ENCODE measurements around the gene BRDT. TPM values are rescaled to one million over a fixed set of nuclear protein-coding genes. Genes with fewer than 3 reads are reported as not detected.

The BRDT gene
- total and polyA plus RNA-seq, 4 donors = 0.15 TPM; not detected in 3

DNA sequence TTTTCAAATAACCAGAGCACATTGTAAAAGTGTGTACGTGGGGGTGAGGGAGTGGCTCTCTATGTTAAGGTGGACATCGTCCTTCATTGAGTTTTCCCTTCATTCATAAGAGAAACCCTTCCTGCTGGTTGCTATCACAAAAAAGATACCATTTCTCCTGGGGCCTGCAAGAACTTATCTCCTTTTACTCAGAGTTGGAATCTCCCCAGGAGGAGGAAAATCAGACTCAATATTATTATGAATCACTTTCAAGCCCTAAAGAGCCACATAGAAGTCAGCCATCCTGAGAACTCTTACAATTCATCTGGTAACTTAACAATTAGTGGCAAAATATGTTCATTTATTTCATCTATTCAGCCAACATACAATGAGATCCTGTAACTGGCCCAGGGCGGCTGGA is 36.2 kb upstream of the BRDT start:
- no peaks in the 10 kb centered on the region for H3K9me3 ChIP-seq (ENCODE audit: control insufficient read depth in 4 of 4, insufficient read depth in 3 of 4, low read length in 3 of 4)
- WGBS, 2 donors = 84 to 86% methylated on average over 3 of the region's 3 CpGs
- TF ChIP-seq, protein P1, sequence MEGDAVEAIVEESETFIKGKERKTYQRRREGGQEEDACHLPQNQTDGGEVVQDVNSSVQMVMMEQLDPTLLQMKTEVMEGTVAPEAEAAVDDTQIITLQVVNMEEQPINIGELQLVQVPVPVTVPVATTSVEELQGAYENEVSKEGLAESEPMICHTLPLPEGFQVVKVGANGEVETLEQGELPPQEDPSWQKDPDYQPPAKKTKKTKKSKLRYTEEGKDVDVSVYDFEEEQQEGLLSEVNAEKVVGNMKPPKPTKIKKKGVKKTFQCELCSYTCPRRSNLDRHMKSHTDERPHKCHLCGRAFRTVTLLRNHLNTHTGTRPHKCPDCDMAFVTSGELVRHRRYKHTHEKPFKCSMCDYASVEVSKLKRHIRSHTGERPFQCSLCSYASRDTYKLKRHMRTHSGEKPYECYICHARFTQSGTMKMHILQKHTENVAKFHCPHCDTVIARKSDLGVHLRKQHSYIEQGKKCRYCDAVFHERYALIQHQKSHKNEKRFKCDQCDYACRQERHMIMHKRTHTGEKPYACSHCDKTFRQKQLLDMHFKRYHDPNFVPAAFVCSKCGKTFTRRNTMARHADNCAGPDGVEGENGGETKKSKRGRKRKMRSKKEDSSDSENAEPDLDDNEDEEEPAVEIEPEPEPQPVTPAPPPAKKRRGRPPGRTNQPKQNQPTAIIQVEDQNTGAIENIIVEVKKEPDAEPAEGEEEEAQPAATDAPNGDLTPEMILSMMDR (IDR thresholded peaks at IDR 0.05; ENCODE audit: control extremely low read depth, extremely low read depth) = no peak
- no peak overlapping the region for H3K9ac ChIP-seq (ENCODE audit: insufficient read depth in 1 of 2, low read length in 2 of 2)
- DNase-seq (no peak), ATAC-seq (ENCODE audit: insufficient read depth, low FRiP score) (no peak)
- no peaks in the 10 kb centered on the region for H3K4me1 ChIP-seq (ENCODE audit: control insufficient read depth in 5 of 5, insufficient read depth in 5 of 5, low read length in 5 of 5)
- H3K4me3 ChIP-seq = no peak overlapping the region
- no peaks in the 10 kb centered on the region for H3K36me3 ChIP-seq (ENCODE audit: control insufficient read depth in 4 of 4, insufficient read depth in 4 of 4, low read length in 4 of 4)
- H3K27me3 ChIP-seq (ENCODE audit: control insufficient read depth in 3 of 3, insufficient read depth in 3 of 3, low read length in 2 of 3) = no peaks in the 10 kb centered on the region
- H3K27ac ChIP-seq (ENCODE audit: low read depth in 1 of 2, low read length in 1 of 2) = no peak overlapping the region

DNA sequence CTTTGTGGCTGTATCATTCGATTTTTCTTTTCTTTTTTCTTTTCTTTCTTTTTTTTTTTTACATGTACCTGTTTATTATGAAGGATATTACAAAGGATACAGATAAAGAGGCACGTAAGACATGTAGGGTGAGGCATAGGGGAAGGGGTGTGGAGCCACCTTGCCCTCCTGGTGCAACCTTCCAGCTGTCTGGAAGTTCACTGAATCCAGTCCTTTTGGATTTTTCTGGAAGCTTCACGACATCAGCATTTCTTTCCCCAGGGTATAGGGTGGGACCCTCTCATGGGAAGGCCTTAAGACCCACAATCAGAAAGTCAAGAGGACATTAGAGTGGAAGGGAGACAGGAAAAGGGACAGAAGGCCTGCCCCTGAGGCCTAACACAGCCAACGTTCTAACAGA is 33.2 kb upstream of the BRDT start:
- H3K4me1 ChIP-seq (ENCODE audit: control insufficient read depth in 5 of 5, insufficient read depth in 5 of 5, low read length in 5 of 5) = no peaks in the 10 kb centered on the region
- H3K9me3 ChIP-seq (ENCODE audit: control insufficient read depth in 4 of 4, insufficient read depth in 3 of 4, low read length in 3 of 4) = no peaks in the 10 kb centered on the region
- H3K27ac ChIP-seq (ENCODE audit: low read depth in 1 of 2, low read length in 1 of 2) = no peak overlapping the region
- no peak overlapping the region for H3K9ac ChIP-seq (ENCODE audit: insufficient read depth in 1 of 2, low read length in 2 of 2)
- TF ChIP-seq, protein P1 (IDR thresholded peaks at IDR 0.05; ENCODE audit: control extremely low read depth, extremely low read depth) = no peak
- DNase-seq (no peak), ATAC-seq (ENCODE audit: insufficient read depth, low FRiP score) (no peak)
- no peak overlapping the region for H3K4me3 ChIP-seq
- H3K27me3 ChIP-seq (ENCODE audit: control insufficient read depth in 3 of 3, insufficient read depth in 3 of 3, low read length in 2 of 3) = no peaks in the 10 kb centered on the region
- WGBS, 2 donors = 81 to 91% methylated on average over 4 of the region's 4 CpGs
- H3K36me3 ChIP-seq (ENCODE audit: control insufficient read depth in 4 of 4, insufficient read depth in 4 of 4, low read length in 4 of 4) = no peaks in the 10 kb centered on the region

DNA sequence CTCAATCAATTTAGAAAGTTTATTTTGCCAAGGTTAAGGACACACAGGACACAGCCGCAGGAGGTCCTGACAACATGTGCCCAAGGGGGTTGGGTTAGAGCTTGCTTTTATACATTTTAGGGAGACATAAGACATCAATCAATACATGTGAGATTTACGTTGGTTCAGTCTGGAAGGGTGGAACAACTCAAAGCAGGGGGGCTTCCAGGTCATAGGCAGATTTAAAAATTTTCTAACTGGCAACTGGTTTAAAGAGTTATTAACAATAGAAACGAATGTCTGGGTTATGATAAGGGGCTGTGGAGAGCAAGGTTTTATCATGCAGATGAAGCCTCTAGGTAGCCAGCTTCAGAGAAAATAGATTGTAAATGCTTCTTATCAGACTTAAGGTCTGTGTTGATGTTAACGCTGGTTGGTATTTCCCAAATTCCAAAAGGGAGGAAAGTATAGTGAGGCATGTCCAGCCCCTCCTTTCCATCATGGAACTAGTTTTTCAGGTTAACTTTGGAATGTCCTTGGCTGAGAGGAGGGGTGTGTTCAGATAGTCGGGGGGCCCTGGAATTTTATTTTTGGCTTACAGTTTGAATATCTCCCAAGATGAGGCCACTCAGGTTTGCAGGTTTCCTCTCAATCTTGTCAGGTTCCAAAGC is 32.3 kb upstream of the BRDT start:
- Histone ChIP-seq H3K4me1 (ENCODE audit: control insufficient read depth in 5 of 5, insufficient read depth in 5 of 5, low read length in 5 of 5) (no peaks in the 10 kb centered on the region), H3K36me3 (ENCODE audit: control insufficient read depth in 4 of 4, insufficient read depth in 4 of 4, low read length in 4 of 4) (no peaks in the 10 kb centered on the region), H3K4me3 (no peak overlapping the region), H3K27me3 (ENCODE audit: control insufficient read depth in 3 of 3, insufficient read depth in 3 of 3, low read length in 2 of 3) (no peaks in the 10 kb centered on the region), H3K27ac (ENCODE audit: low read depth in 1 of 2, low read length in 1 of 2) (no peak overlapping the region), H3K9ac (ENCODE audit: insufficient read depth in 1 of 2, low read length in 2 of 2) (no peak overlapping the region), H3K9me3 (ENCODE audit: control insufficient read depth in 4 of 4, insufficient read depth in 3 of 4, low read length in 3 of 4) (no peaks in the 10 kb centered on the region)
- DNase-seq (peak; percentile 24 to 50 (median 32)), ATAC-seq (ENCODE audit: insufficient read depth, low FRiP score) (no peak)
- WGBS, 2 donors = 65 to 78% methylated on average over 5 of the region's 5 CpGs
- TF ChIP-seq, protein P1 (IDR thresholded peaks at IDR 0.05; ENCODE audit: control extremely low read depth, extremely low read depth) = no peak

DNA sequence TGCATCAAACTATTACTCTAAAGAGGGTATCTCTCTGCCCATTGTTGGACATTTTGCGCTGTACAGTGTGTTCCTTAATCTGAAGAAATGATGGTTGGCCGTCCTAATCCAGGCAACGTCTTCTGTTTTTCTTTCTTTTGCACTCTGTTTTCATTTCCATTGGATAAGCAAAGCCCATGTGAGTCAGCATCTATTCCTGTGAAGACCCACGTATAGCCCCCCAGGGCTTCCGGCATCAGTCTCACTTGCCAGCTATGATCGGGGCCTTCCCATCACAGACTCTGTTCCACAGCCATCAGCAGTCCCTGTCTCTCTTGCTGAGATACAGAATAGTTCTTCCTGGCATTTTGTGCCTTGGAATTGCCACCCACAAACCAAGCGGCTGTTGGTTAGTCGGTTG is 29.2 kb upstream of the BRDT start:
- TF ChIP-seq, protein P1 (IDR thresholded peaks at IDR 0.05; ENCODE audit: control extremely low read depth, extremely low read depth) = no peak
- Histone ChIP-seq H3K4me1 (ENCODE audit: control insufficient read depth in 5 of 5, insufficient read depth in 5 of 5, low read length in 5 of 5) (no peaks in the 10 kb centered on the region), H3K4me3 (no peak overlapping the region), H3K27ac (ENCODE audit: low read depth in 1 of 2, low read length in 1 of 2) (no peak overlapping the region), H3K36me3 (ENCODE audit: control insufficient read depth in 4 of 4, insufficient read depth in 4 of 4, low read length in 4 of 4) (no peaks in the 10 kb centered on the region), H3K9ac (ENCODE audit: insufficient read depth in 1 of 2, low read length in 2 of 2) (no peak overlapping the region), H3K9me3 (ENCODE audit: control insufficient read depth in 4 of 4, insufficient read depth in 3 of 4, low read length in 3 of 4) (no peaks in the 10 kb centered on the region), H3K27me3 (ENCODE audit: control insufficient read depth in 3 of 3, insufficient read depth in 3 of 3, low read length in 2 of 3) (no peaks in the 10 kb centered on the region)
- ATAC-seq (ENCODE audit: insufficient read depth, low FRiP score) = no peak
- WGBS, 2 donors = 84% methylated on average over 8 of the region's 8 CpGs
- DNase-seq = no peak

Data from lung (tissue), 12 donors.